Effector CD8-positive, alpha-beta T cell (primary cell): ENCODE data around the gene RHPN2.
"Not testable (repeated sequence)": the region's sequence is repeated elsewhere in the genome, so short reads cannot be mapped to it uniquely, and the experiment has no call there.

ENCODE experiments used
- DNase-seq: peaks from one replicate; lab custom pipeline; 2025; lab: John Stamatoyannopoulos, UW

RHPN2 gene

GRCh38 chr19:32971715-32972540, 92.8 kb downstream of the RHPN2 start, which contains the start of the genes CEP89 and FAAP24:
CEP89 (minus strand) TSS chr19:32971958; CDS start chr19:32971874, 84 bp downstream.
FAAP24 (plus strand) TSS chr19:32972242; CDS start chr19:32973197, 955 bp downstream.
- peak; percentile 97 for DNase-seq

- no peak for DNase-seq
These were observed 93.6 kb downstream of the RHPN2 start for GRCh38 chr19:32971012-32971595.

DNA sequence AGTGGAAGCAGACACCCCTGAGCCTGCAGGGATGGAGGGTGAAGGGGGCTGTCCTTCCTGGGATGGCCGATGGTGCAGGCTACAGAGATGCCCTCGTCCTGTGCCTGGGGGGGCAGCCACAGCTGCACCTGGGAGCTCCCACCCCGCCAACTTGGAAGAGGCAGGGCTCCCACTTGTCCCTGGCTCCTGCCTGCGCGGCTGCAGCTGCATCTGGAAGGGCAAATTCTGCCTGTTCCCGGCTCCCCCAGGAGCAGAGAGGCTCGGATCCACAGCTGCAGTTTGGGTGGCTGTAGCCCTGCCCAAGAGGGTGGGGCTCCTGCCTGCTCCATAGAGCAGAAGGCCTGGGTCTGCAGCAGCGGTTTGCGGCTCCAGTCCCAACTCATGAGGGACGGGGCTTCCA, 95.1 kb downstream of the RHPN2 start:
- no peak for DNase-seq

GRCh38 chr19:32966750-32967149, 97.9 kb downstream of the RHPN2 start:
- no peak for DNase-seq

DNA sequence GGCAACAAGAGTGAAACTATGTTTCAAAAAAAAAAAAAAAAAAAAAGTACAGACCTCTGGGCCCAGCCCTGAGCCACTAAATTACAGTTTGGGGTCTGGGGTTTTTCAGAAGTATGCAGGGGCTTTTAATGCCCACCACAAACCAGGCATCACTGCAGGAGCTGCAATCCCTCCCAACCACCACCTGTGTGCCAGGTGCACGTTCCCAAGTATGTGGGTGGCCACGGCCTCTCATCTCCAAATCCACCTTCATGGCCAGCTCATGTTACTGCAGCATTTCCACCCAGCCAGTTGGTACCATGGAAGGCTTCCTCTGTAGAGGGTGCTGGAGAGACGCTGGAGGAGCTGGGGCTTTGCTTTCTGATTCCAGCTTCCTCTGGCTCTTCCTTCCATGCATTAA, 119.4 kb downstream of the RHPN2 start:
- no peak for DNase-seq

GRCh38 chr19:32941273-32941672, 123.4 kb downstream of the RHPN2 start:
- DNase-seq = not testable (repeated sequence)

GRCh38 chr19:32936065-32936464, 128.6 kb downstream of the RHPN2 start:
- DNase-seq = no peak

DNA sequence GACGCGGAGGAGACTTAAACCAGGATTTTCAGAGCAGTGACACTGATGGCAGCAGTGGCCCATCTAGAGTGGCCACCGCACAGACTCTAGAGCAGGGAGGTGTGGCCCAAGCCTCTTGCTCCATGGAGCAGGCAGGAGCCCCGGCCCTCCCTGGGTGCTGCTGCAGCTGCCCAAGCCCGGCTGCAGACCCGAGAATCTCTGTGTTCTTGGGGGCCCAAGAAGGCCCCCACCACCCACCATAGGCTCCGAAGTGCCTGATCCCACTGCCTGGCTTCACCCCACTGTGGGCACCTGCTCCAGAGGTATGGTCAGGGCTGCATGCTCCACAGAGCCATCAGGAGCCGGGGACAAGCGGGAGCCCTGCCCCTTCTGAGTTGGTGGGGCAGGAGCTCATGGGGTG, 129.1 kb downstream of the RHPN2 start:
- no peak for DNase-seq

- DNase-seq = no peak
These were observed 131.1 kb downstream of the RHPN2 start for GRCh38 chr19:32933571-32933970.

DNA sequence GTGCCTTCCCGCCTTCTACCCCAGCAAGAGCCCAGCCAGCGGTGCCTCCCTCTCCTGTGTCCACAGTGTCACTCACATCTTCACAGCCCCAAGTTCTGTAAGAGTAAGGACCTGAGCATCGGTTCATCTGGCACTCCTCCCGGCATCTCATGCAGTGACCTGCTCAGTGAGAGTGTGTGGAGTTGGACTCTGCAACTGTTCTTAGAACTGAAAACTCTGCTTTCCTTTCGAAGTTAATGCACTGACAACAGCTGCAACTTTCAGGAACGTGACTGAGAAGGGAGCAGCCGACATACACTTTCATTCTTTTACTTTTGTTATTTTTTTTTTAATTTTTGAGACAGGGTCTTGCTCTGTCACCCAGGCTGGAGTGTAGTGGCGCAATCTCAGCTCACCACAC, 134.1 kb downstream of the RHPN2 start:
- no peak for DNase-seq

GRCh38 chr19:32928806-32929205, 135.9 kb downstream of the RHPN2 start:
- no peak for DNase-seq
